ENCODE results near the gene EVI2A.

DNA sequence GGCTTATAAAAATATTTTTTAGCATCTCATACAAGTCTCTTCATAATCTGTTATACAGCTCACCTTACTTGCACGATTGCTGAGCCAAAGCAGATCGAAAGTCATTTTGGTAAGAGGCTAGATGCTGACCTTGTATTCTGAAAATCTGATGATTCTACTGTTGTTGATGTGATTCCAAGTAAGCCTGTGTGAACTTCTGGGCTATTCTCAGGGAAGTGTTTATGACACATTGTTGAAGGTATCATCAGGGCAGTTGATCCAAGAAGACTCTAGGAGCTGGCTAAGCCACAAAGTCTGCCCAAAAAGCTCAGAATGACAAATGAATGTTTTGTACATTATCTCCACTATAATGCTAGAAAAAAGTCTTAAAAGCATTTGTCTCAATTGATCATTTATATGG is 40.4 kb downstream of the EVI2A start:
- no peak for TF ChIP-seq EZH2 (IDR thresholded peaks at IDR 0.05)
- TF ChIP-seq POLR2AphosphoS5 (IDR thresholded peaks at IDR 0.05; ENCODE audit: borderline replicate concordance, low read depth, low read length), result no peak
- TF ChIP-seq FOXP2 (optimal IDR thresholded peaks at IDR 0.05; ENCODE audit: control extremely low read depth, extremely low read length, insufficient read depth), result no peak
